GM19452 (cell line): ENCODE data around the gene MOK.
"Not testable (repeated sequence)": the region's sequence is repeated elsewhere in the genome, so short reads cannot be mapped to it uniquely, and the experiment has no call there.

Experiments
- ATAC-seq: cut with Tn5 transposase; IDR thresholded peaks from one replicate; pipeline ENCODE4 v1.9.1; 2021; ENCODE audit not compliant: unreplicated experiment

The MOK gene

DNA sequence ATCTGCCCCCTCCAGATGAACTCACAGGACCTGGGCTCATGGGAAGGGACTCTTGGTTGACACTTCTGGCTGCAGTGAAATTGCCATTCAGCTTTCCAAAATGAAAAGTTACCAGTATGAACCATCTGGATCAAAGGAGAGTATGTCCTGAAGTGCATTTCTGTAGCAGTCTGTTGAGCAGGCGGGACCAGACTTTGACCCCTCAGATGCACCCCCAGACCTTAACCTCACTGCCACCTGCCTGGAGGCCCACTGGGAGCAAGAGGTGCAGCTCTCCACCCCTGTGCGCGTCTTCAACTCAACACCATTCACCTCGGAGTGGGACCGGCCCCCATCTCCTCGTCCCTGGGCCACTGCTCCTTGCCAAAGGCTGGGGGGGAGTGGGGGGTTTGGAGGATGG is 55.0 kb downstream of the MOK start:
- no peak for ATAC-seq

DNA sequence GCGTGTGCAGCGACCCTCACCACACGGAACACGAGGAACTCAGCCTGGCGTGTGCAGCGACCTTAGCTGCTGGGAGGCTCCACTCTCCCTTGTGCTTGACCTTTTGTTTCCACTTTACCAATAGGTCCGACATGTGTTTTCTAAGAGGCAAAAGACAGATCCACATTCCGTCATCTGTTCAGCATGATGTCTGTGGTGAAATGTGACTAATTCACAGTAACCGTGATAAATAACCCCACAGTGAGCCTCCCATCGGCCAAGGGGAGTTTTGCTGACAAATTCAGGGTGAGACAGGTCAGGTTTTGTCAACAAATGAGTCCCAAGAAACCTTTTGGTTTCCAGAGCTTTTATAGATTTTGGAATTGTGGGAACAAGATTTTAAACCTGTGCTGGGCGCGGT is 55.9 kb downstream of the MOK start:
- ATAC-seq = no peak

DNA sequence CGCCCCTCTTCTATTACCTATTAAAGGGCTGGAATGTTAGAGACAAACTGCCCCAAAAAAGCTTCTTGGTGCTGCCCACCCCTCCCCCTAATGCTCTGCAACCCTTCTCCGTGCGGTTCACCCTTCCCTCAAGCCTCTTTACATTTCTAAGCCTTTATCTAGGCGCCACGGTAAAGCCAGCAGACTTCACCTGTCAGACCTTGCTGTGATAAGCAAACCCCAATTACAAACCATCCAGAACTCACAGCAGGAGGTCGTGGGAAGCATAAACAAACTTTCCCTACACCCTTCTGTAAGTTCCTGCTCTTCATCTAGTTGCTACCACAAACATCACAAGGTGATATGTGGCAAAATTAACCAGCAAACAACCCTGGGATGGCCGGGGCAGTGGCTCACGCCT is 56.8 kb downstream of the MOK start:
- no peak for ATAC-seq

DNA sequence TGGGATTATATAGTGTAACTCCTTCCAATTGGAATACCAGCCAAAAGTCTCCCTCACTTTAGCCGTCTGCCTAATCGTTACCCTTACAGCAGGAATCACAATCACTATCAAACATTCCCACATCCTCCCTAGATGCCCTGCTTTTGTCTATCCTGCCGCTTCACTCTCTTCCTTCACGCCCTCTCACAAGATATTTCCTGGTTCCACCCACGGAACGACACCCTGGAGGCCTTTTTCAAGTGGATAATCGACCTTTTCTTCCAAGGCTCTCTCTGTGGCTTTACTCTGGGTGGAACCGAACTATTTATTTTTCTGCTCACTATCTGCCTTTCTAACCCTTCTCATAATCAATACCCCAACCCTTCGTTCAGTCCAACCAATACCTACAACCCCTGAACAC is 58.9 kb downstream of the MOK start:
- no peak for ATAC-seq

DNA sequence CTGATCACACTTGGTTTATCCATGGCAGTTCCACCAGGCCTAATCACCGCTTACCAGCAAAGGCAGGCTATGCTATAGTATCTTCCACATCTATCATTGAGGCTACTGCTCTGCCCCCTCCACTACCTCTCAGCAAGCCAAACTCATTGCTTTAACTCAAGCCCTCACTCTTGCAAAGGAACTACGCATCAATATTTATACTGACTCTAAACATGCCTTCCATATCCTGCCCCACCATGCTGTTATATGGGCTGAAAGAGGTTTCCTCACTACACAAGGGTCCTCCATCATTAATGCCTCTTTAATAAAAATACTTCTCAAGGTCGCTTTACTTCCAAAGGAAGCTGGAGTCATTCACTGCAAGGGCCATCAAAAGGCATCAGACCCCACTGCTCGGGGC is 61.2 kb downstream of the MOK start:
- ATAC-seq = not testable (repeated sequence)

DNA sequence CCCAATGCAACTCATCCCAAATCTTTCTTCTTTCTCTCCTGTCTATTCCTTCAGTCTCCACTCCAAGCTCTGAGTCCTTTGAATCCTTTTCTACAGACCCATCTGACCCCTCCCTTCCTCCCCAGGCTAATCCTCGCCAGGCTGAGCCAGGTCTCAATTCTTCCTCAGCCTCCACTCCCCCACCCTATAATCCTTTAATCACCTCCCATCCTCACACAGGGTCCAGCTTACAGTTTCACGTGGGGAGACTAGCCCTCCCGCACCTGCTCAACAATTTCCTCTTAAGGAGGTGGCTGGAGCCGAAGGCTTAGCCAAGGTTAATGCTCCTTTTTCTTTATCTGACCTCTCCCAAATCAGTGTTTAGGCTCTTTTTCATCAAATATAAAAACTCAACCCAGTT is 63.8 kb downstream of the MOK start:
- no peak for ATAC-seq

DNA sequence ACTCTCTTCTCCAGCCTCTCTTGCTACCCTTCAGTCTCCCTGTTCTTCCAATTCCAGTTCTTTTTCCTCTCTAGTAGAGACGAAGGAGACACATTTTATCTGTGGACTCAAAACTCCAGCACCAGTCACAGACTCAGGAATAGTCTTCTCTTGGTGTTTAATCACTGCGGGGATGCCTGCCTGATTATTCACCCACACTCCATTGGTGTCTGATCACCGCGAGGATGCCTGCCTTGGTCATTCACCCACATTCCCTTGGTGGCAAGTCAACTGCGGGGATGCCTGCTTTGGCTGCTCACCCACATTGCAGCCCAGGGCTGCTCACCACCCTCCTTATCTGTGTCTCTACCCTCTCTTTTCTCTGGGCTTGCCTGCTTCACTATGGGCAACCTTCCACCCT is 64.5 kb downstream of the MOK start:
- ATAC-seq = not testable (repeated sequence)

DNA sequence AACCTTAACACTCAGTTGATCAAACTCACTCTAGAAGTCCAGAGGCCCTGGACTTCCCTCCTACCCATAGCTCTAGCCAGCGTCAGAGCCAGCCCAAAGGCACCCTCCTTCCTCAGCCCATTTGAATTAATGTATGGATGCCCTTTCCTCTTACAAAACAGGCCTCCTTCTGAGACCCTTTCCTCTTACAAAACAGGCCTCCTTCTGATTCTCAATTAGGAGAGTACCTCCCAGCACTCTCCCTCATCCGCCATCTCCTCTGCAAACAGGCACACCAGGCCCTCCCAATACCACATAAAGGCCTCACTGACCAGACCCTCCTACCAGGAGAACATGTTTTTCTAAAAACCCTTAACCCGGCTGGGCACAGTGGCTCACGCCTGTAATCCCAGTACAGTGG is 65.7 kb downstream of the MOK start:
- ATAC-seq = no peak

DNA sequence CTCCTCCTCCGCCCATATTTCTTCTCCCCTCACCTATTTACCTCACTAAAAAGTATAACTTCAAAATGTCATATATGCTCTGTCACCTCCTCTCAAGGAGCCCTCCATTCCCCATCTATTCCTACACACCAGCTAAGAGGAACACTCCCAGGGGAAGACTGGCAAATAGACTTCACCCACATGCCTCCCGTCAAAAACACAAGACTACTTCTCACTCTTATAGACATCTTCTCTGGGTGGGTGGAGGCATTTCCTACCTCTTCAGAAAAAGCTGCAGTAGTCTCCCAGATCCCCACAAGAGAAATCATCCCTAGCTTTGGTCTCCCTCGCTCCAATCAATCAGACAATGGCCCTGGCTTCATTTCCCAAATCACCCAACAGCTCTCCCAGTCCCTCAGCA is 66.2 kb downstream of the MOK start:
- no peak for ATAC-seq

DNA sequence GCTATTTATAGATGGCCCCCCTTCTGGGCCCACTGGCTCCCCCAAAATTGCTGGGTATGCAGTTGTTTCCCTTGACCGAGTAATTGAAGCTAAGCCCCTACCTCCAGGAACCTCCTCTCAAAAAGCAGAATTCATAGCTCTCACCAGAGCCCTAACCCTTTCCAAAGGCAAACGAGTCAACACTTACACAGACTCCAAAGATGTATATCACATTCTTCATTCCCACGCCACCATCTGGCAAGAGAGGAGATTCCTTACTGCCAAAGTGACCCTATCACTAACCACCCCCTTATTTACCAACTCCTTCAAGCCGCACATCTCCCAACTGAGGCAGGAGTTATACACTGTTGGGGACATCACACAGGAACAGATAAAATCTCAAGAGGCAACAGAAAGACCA is 66.8 kb downstream of the MOK start:
- ATAC-seq = no peak

DNA sequence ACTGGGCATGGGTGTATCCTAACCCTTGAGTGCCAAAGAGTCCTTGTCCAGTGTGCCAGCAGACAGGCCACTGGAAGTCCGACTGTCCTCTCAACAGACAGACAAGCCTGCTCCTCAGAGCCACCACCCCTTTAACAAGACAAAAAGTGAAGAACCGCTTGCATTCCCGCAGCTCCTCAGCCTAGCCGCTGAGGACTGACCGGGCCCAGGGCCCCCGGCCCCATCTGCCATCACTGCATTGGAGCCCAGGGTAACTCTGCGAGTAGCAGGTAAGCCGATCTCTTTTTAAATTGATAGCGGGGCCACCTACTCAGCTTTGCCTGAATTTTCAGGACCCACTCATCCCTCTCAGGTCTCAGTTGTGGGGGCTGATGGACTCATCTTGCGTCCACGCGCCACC is 68.9 kb downstream of the MOK start:
- ATAC-seq = no peak

DNA sequence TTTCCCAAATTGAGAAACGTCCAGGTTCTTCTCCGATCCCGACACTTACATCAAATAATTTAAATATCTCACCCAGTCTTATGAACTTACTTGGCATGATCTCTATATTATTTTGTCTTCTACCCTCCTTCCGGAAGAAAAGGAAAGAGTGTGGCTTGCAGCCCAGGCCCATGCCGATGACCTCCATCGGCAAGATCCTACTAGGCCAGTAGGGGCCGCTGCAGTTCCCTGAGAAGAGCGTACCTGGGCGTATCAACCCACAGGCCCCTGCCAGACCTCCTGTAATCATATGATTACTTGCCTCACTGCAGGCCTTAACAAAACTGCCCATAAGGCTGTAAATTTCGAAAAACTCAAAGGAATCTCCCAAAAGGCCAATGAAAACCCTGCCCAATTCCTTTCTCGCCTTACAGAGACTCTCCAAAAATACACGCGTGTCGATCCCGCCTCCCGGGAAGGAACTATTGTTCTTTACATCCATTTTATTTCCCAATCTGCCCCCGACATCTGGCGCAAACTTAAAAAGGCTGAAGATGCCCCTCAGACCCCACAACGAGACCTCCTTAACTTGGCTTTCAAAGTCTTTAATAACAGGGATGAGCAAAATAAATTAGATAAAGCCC is 69.6 kb downstream of the MOK start:
- ATAC-seq = no peak

DNA sequence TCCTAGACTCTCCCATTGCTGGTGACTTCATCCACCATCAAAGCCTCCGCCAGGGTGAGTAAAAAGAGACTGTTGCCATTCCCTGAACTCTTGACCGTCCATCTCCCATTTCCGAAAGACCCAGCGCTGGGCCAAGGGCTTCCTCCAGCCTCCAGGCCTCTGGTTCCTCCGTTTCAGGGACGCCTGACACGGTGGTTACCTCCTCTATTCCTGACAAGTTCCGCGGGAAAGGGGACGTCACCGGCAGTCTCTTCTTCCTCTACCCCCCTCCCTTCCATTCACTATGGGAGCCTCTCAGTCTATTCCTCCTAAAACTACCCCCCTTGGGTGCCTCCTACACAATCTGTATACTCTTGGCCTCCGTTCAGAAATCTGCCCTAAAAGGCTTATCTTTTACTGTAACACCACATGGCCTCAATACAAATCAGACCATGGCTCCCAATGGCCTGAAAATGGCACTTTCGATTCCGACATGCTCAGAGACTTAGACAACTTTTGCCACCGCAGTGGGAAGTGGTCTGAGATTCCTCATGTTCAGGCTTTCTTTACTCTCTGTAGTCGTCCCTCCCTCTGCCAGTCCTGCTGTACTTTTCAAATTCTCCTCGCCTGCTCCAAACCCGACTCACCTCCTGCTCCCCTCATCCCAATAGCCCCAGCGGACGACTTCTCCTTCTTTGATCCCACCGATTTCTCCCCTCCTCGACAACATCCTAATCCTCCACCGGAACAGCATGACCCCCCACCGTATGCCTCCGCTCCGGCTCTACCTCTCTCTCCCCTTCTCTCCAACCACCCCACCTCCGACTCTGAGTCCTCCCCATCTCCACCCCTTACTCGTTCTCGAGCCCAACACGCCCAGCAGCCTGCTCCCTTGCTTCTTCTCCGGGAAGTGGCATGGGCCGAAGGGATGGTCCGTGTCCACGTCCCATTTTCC is 70.4 kb downstream of the MOK start:
- ATAC-seq = no peak

DNA sequence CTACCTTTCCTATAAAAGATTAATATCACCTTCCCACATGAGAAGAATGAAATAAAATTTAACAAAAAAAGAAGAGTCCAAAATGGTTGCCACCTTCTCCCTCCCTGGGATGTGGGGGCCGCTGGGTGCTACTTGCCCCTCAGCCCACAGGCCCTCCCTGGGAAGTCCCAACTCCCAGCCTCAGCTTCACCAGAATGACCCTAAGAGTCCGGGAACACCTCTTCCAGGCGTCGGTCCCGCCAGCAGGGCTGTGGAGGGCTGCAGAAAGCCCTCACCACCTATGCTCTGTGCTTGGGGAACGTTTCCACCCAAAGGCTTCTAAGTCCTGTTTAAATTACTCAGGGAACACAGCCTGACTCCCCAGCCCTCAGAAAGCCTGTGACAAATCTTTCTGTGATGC is 71.9 kb downstream of the MOK start:
- no peak for ATAC-seq

DNA sequence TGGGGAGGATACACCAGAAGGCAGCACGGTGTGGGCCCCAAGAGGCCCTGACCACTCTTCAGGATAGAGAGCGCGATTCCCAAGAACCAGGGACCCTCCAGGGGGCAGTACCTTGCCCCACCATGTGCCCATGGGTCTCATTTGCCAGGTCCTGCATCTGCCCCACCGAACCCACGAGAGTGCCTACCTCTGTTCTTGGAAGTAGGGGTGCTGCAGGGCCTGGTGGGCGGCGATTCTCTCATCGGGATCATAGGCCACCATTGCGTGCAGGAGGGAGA is 72.7 kb downstream of the MOK start:
- no peak for ATAC-seq

DNA sequence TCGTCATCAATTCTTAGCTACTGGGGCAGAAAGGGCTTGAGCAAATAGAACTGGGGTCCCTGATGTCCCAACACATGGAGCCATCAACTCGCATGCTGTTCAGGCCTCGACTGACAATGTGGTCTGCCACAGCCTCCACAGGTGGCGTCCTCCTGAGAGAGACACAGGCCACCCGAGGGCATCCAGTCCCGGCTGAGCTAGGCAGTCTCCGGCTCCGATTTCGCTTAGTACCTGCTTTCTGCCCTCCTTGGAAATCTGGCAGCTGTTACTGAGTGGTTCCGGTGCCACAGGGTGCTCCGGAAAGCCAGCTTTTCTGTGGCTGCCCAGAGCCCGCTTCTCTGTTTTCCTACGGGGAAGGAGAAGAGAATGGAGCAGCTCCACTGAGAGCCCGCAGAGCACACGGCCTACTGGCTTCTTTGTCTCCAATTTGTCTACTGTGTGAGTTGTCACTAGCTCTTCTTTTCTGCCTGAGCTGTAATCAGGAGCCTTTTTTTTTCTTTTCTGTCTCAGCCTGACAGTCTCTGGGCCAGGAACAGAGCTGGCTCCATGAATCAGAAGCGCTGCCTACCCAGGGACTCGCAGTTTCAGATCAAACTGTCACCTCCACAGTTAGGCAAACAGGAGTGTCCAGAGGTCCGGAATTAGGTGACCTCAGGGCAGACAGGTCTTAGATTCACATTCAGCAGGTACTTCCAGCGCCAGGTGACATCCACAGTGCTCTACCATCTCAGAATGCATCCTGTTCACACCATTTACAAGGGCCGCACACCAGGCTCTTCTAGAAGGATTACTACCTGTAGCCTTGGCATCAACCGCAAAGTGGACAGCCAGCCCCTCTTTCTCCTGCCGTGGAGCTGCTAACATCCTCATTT is 73.3 kb downstream of the MOK start:
- no peak for ATAC-seq

DNA sequence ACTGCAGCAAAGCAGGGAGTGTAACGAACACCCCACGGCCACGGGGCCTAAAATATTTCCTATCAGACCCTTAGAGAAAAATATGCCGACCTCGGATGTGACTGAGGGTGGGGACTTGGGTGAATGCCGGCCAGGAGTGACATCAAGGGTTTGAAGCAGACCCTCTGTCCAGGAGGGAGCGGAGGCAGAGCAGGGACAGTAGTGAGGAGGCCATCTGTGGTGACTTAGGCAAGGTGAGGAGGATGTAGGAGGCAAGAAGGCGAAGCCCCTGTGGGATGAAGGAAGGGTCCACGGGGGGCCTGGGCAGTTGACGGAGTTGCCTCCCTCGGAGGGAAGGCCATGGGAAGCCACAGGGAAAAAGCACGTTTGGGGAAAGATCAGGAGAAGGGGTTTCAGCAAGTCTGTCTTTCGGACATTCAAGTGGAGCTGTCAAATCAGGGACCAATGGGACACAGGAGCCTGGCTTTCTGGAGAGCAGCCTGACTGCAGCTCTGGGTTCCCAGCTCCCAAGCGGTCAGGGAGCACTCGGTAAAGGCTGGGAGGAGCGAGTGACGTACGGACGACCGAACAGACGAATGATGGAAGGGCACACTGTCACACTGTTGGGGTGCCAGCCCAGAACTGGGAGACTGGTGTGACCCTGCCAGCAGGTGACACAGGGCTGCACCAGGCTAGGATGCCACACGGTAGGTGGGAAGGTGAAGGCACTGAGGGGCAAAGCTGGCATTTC is 74.3 kb downstream of the MOK start:
- no peak for ATAC-seq

DNA sequence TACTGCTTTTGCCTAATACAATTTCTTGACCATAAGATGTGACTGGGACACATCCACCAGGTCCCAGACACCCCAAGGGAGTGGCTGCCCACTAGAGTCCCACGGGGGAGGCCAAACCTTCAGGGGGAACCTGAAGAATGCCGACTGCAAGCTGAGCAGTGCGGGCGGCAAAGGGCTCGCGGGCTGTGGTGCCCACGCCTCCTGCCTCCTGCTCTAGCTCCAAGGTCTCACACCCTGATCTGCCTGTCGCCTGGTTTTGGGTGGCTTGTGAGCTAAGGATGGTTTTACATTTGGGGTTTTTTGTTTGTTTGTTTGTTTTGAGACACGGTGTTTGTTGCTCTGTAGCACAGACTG is 75.2 kb downstream of the MOK start:
- no peak for ATAC-seq

DNA sequence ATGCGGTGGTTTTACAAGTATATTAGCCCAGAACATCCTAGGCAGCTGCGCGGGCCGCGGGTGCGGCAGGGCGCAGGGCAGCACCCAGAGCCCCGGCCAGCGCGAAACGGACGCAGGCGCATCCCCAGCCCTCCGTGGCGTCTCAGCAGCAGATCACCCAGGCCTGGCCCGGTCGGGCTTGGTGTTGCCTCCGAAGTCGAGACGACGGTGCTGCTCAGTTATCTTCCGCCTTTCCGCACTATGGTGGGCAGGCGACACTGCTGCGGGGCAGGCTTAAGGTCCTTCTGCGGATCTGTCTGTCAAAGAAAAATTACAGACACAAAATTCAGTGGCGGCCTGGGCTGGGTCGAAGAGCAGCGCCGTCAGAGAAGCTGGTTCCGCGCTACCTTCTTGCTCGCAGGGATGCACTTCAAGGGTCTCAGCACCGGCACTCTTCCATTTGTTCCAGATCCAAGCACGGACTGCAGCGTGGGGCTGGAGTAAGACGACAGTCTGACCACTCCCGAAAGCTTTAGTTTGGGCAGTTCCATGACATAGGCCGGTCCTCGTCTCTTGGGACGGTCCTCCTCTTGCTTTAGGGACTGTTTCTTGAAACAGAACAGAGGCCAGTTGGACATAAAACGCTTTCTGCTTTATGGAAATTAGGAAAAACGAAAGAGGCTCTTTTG is 75.8 kb downstream of the MOK start:
- ATAC-seq = no peak

DNA sequence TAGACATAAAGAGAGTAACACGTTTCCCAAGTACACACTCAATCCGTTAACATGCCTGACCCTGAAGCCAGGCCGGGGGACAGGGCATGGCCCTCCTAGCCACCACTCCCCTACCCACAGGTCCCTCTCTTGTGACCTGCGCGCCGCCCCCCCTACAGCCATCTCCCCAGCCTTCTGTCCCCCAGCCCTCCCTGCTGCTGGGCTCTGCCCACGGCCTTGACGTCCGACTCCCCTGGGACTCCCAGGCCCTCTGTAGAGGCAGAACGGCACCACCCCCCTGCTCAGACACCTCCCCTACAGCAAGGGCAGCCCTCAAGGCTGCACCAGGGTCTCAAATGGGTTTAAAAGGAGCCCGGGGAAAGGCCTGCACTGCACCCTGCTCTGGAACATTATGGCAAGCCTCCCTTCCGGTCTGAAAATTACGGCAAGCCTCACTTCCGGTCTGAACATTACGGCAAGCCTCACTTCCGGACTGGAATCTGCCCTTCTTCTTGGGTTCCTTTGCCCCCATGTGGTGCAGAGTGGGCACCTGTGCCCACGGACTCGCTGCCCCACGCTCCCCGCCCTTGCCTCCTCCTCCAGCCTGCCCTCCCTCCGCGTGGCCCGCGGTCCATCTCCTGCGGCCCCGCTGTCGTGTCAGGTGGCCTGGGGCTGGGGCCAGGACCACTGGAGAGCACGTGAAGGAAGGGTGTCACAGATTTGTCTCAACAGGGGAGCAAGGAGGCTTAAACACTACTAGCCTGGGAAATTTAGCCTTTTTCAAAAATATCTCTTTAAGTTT is 77.6 kb downstream of the MOK start:
- ATAC-seq = no peak
